Measurements from ENCODE around the gene EPS8L2.

The EPS8L2 gene

DNA sequence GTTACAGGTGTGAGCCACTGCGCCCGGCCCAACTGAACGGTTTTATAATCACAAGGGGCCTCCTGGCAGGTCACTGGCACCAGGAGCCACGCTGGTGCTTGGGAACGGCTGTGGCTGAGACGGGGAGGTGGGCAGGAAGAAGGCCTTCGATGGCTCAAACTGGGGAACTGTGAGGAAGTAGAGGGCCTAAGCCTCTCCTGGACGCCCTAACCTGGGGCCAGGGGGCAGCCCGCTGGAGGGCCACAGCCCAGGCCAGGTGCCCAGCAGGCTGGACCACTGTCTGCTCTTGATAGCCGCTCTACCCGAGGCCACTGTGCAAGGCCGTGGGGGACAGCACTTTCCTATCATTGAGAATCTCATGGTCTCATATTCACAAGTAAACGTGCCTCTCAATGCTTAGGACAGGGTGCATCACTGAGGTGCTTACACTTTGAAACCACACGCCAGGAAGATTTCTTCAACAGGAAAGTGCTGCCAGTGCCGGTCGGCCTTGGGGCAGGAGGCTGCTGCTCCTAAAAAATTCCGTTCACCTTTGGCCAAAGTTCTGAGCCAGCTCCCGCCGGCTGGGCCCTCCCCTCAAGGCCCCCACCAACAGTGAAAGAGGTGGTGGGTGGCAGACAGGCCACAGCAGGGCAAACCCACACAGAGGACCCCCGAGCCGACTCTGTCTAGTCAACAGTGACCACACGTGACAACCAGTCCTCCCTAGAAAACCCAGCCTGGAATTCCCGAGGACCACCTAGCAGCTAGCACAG, 64.0 kb downstream of the EPS8L2 start:
- 93 to 94% methylated on average over 23 of the region's 23 CpGs for WGBS, 2 experiments
- Histone ChIP-seq H3K4me1 (ENCODE audit: control insufficient read depth, insufficient read depth, low read length) (peaks cover 12% of the 10 kb centered on the region), H3K36me3 (ENCODE audit: control insufficient read depth, insufficient read depth, low read length) (peaks cover 7% of the 10 kb centered on the region)

DNA sequence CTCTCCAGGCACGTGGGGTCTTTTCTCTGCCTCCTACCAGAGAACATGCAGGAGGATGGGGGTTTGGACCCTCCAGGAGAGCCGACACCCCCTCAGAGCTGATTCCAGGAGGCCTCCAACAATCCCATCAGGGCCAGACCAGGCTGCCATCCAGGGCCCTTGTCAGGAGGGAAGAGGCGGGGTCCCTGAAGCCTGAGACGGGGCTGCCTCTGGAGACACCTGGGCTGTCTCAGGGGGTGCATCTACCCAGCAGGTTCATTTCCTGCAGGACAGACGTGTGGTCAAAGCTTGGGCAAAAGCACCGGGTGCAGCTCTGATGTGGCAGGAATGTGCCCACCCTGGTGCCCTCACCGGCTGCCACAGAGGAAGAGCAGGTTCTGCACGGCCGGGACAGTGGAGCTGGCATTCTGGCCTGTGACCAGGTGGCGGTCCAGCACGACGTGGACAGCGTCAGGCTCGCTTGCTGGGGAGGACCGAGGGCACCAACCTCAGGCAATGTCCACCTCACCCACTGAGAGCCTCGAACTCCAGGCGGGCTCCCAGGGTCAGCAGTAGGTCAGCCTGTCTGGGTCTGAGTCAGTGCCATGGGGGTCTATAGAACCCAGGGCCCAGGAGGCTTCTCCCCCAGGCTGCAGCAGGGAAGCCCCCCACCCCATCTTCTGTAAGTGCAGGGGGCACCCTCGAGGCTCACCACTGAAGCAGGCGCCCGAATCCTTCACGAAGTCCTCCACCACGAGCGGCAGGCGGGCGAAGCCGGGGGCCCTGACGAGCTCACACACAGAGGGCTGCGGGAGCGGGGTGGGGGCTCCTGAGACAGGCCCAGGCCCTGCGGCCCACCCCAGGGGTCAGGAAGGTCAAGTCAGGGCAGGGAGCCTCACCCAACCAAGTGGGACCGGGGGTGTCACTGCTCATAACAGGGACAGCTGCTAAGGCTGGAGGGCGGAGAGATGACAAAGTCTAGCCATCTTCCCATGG, 64.9 kb downstream of the EPS8L2 start:
- 96 to 97% methylated on average over 32 of the region's 32 CpGs for WGBS, 2 experiments
- no peak overlapping the region for H3K27ac ChIP-seq (ENCODE audit: insufficient read depth, low read depth, low read length, poor library complexity, severe bottlenecking)
- H3K9me3 ChIP-seq (ENCODE audit: control insufficient read depth, low read length) = no peaks in the 10 kb centered on the region
- H3K27me3 ChIP-seq (ENCODE audit: control insufficient read depth, insufficient read depth, low read length, poor library complexity, severe bottlenecking) = no peaks in the 10 kb centered on the region
- no peak overlapping the region for H3K4me3 ChIP-seq (ENCODE audit: insufficient read depth, low read depth, low read length)
- peaks cover 7% of the 10 kb centered on the region for H3K36me3 ChIP-seq (ENCODE audit: control insufficient read depth, insufficient read depth, low read length)
- peaks cover 19% of the 10 kb centered on the region for H3K4me1 ChIP-seq (ENCODE audit: control insufficient read depth, insufficient read depth, low read length)

More for the DNA sequence above, 64.0 kb downstream of the EPS8L2 start:
- H3K9me3 ChIP-seq (ENCODE audit: control insufficient read depth, low read length) = no peaks in the 10 kb centered on the region
- no peak overlapping the region for H3K27ac ChIP-seq (ENCODE audit: insufficient read depth, low read depth, low read length, poor library complexity, severe bottlenecking)
- no peak overlapping the region for H3K4me3 ChIP-seq (ENCODE audit: insufficient read depth, low read depth, low read length)
- no peaks in the 10 kb centered on the region for H3K27me3 ChIP-seq (ENCODE audit: control insufficient read depth, insufficient read depth, low read length, poor library complexity, severe bottlenecking)

DNA sequence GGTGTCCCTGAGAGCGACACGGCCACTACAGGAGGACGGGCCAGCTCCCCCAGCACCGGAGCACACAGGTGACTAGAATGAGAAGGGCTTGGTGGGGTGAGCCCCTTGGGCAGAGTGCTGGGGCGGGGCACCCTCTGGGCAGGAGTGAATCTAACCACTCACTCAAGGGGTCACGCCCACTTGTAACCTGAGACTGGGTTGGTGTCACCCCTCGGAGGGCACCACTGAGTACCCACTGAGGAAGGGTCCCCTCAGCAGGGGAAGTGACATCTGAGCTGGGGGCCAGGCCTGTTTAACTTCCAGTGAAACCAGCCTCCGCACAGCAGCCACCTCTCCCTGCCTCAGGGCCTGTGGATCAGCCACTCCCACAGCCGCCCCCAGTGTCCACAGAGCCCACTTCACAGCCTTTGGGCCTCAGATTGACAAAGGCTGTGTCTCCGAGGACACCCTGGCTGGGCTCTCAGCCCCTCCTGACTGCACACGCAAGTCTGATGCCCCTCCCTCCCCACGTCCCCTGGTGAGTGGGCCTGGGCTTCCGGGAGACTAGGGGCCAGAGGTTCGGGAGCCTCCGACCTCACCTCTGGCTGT, 65.7 kb downstream of the EPS8L2 start:
- H3K27me3 ChIP-seq (ENCODE audit: control insufficient read depth, insufficient read depth, low read length, poor library complexity, severe bottlenecking) = no peaks in the 10 kb centered on the region
- 76 to 84% methylated on average over 15 of the region's 15 CpGs for WGBS, 2 experiments
- peaks cover 19% of the 10 kb centered on the region for H3K4me1 ChIP-seq (ENCODE audit: control insufficient read depth, insufficient read depth, low read length)
- no peak overlapping the region for H3K4me3 ChIP-seq (ENCODE audit: insufficient read depth, low read depth, low read length)
- H3K9me3 ChIP-seq (ENCODE audit: control insufficient read depth, low read length) = no peaks in the 10 kb centered on the region
- H3K36me3 ChIP-seq (ENCODE audit: control insufficient read depth, insufficient read depth, low read length) = peaks cover 7% of the 10 kb centered on the region
- H3K27ac ChIP-seq (ENCODE audit: insufficient read depth, low read depth, low read length, poor library complexity, severe bottlenecking) = no peak overlapping the region

DNA sequence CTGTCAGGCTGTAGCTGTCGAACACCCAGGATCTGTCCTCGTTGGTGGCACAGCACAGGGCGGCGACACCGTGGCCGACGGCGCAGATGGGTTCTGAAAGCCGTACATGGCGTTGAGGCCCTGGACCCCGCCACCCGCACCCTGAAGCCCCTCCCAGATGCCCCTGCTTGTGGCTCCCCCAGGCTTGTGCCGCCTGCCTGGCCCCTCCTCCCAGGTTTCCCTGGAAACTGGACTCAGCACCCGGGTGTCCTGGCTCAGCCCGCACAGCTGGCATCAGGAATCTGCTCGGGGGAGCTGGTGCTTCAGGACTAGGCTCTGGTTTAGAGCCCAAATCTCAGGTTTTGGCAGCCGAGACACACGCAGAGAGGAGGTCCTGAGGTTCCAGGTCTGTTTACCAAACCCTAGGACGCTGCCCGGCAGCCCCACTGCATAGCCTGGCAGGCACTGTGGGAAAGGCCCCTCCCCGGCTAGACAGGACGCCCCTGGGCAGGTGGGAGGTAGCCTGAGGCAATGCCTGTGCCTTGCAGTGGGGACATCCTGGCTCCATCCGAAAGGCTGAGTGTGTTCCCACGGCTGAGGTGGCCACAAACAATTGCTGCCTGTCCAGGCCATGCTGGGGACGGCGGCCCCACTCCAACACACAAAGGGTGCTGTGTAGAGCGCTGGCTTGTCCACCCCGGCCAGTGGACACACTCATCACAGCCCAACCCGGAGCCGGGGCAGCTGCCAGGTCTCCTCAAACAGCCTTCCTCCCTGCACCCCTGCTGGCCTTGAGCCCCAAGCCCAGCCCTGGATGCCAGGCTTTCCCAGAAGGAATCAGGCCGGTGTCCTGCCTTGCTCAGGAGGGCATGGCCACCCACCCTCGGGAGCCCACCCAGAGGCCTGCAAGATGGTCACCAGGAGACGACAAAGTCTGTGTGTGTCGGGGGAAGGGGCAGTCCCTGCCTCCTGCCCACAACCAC, 66.7 kb downstream of the EPS8L2 start:
- H3K27ac ChIP-seq (ENCODE audit: insufficient read depth, low read depth, low read length, poor library complexity, severe bottlenecking) = peak overlapping the region; percentile 48
- H3K27me3 ChIP-seq (ENCODE audit: control insufficient read depth, insufficient read depth, low read length, poor library complexity, severe bottlenecking) = no peaks in the 10 kb centered on the region
- H3K4me1 ChIP-seq (ENCODE audit: control insufficient read depth, insufficient read depth, low read length) = peaks cover 19% of the 10 kb centered on the region
- peaks cover 7% of the 10 kb centered on the region for H3K36me3 ChIP-seq (ENCODE audit: control insufficient read depth, insufficient read depth, low read length)
- WGBS, 2 experiments = 89 to 90% methylated on average over 34 of the region's 34 CpGs
- H3K9me3 ChIP-seq (ENCODE audit: control insufficient read depth, low read length) = no peaks in the 10 kb centered on the region
- H3K4me3 ChIP-seq (ENCODE audit: insufficient read depth, low read depth, low read length) = no peak overlapping the region

DNA sequence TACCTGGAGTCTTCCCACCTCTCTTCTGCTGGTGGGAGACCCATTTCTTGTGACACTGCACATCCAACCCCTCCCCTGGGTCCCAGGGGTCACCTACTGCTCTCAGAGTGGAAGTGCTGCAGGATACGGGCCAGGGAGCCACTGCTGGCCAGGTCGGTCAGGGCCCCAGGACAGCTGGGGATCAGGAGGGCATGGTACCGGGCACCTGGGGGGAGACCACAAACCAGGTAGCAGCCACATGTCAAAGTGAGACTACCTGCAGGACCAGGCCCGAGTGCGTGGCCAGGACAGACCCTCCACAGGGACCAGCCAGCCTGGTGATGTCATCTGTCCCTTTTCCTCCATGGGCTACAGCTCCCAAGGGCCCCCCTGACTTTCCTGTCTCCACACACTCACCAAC, 67.4 kb downstream of the EPS8L2 start:
- WGBS, 2 experiments = 94 to 95% methylated on average over 5 of the region's 5 CpGs
- Histone ChIP-seq H3K9me3 (ENCODE audit: control insufficient read depth, low read length) (no peaks in the 10 kb centered on the region), H3K4me3 (ENCODE audit: insufficient read depth, low read depth, low read length) (no peak overlapping the region), H3K27ac (ENCODE audit: insufficient read depth, low read depth, low read length, poor library complexity, severe bottlenecking) (no peak overlapping the region), H3K27me3 (ENCODE audit: control insufficient read depth, insufficient read depth, low read length, poor library complexity, severe bottlenecking) (no peaks in the 10 kb centered on the region), H3K36me3 (ENCODE audit: control insufficient read depth, insufficient read depth, low read length) (peaks cover 7% of the 10 kb centered on the region), H3K4me1 (ENCODE audit: control insufficient read depth, insufficient read depth, low read length) (peaks cover 22% of the 10 kb centered on the region)

DNA sequence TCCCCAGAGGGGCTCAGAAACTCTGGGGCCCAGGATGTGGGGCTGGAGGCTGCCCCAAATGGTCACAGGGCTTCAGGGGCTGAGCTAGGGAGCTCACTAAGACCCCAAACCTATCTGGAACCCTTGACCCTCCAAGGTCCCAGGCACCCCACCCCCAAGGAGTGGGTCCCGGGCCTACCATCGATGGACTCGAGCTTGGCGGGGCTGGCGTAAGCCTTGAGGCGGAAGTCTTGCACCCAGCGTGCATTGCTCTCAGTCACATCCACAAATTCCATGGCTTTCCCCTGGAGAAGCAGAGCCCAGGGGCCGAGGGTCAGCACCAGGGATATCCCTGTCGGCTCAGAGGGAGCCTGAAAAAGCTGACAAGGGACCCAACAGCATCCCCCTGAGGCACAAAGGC, 67.8 kb downstream of the EPS8L2 start:
- no peaks in the 10 kb centered on the region for H3K9me3 ChIP-seq (ENCODE audit: control insufficient read depth, low read length)
- WGBS, 2 experiments = 93 to 96% methylated on average over 9 of the region's 9 CpGs
- peaks cover 24% of the 10 kb centered on the region for H3K4me1 ChIP-seq (ENCODE audit: control insufficient read depth, insufficient read depth, low read length)
- no peak overlapping the region for H3K4me3 ChIP-seq (ENCODE audit: insufficient read depth, low read depth, low read length)
- H3K36me3 ChIP-seq (ENCODE audit: control insufficient read depth, insufficient read depth, low read length) = peaks cover 7% of the 10 kb centered on the region
- no peaks in the 10 kb centered on the region for H3K27me3 ChIP-seq (ENCODE audit: control insufficient read depth, insufficient read depth, low read length, poor library complexity, severe bottlenecking)
- no peak overlapping the region for H3K27ac ChIP-seq (ENCODE audit: insufficient read depth, low read depth, low read length, poor library complexity, severe bottlenecking)

DNA sequence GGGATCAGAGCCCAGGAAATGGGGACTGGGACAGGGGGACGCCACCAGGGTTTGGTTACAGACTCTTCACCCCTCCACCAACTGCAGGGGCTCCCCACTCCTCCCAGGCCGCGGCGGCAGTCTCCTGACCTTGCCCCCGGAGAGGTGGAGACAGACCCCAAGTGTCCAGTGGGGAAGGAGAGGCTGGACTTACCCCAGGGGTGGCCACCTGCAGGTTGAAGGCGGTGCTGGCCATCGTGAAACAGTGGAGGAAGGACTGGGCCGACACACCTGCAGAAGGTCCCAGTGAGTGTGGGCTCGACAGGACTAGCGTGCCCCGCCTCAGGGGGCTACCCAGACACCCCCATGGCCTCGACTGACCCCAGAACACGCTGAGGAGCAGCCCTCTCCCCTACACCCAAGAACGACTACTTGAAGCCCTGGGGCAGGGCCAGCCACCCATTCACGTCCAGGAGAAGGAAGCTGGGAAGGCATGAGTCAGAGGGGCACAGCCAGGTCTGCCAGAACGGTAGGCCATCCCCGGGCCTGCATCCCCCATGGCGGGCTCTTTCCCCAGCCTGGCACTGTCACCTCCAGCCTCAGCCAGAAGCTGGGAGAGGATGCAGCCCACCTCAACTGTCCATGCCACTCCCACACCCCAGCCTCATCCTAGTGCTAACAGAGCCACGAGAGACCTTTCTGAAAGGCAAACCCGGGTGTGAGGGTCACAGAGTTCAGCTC, 69.0 kb downstream of the EPS8L2 start:
- Histone ChIP-seq H3K27ac (ENCODE audit: insufficient read depth, low read depth, low read length, poor library complexity, severe bottlenecking) (no peak overlapping the region), H3K36me3 (ENCODE audit: control insufficient read depth, insufficient read depth, low read length) (peaks cover 7% of the 10 kb centered on the region), H3K4me1 (ENCODE audit: control insufficient read depth, insufficient read depth, low read length) (peaks cover 24% of the 10 kb centered on the region), H3K27me3 (ENCODE audit: control insufficient read depth, insufficient read depth, low read length, poor library complexity, severe bottlenecking) (no peaks in the 10 kb centered on the region), H3K4me3 (ENCODE audit: insufficient read depth, low read depth, low read length) (no peak overlapping the region), H3K9me3 (ENCODE audit: control insufficient read depth, low read length) (no peaks in the 10 kb centered on the region)
- 87% methylated on average over 20 of the region's 20 CpGs for WGBS, 2 experiments

DNA sequence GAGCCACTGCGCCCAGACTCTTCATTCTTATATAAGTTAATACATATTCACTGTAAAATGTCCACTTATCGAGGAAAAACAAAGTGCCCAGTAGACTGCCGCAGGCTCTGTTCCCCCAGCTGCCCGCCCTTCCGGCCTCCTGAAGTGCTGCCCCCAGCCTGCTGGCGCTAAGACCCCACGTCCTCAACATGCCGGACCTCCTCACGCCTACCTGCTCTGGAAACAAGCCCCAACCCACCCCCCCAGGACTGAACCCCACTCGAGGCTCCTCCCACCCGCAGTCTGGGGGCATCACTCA, 70.2 kb downstream of the EPS8L2 start:
- H3K27ac ChIP-seq (ENCODE audit: insufficient read depth, low read depth, low read length, poor library complexity, severe bottlenecking) = no peak overlapping the region
- no peaks in the 10 kb centered on the region for H3K9me3 ChIP-seq (ENCODE audit: control insufficient read depth, low read length)
- H3K4me3 ChIP-seq (ENCODE audit: insufficient read depth, low read depth, low read length) = peak overlapping the region; percentile 77
- WGBS, 2 experiments = 34 to 39% methylated on average over 11 of the region's 11 CpGs
- H3K36me3 ChIP-seq (ENCODE audit: control insufficient read depth, insufficient read depth, low read length) = peaks cover 3% of the 10 kb centered on the region
- H3K4me1 ChIP-seq (ENCODE audit: control insufficient read depth, insufficient read depth, low read length) = peaks cover 24% of the 10 kb centered on the region
- H3K27me3 ChIP-seq (ENCODE audit: control insufficient read depth, insufficient read depth, low read length, poor library complexity, severe bottlenecking) = no peaks in the 10 kb centered on the region
